Keratinocyte (primary cell): Measurements from ENCODE around the gene A2ML1. TPM values are rescaled to one million over a fixed set of nuclear protein-coding genes. Genes with fewer than 3 reads are reported as not detected.

Experiments
- DNase-seq: peaks from one replicate; pipeline ENCODE4 v3.0.0-alpha.2; 2011; ENCODE audit warnings: low read depth, missing footprints, low spot score
- FAIRE-seq: peaks from 2 replicates; lab custom pipeline; 2011; peaks lifted over from hg19 to GRCh38; lab: Jason Lieb, UNC
- H2AFZ ChIP-seq: 2 replicates; pipeline ENCODE4 v1.6.0; 2012; ENCODE audit warnings: low read length, control low read depth, inconsistent platforms; ENCODE audit not compliant: control insufficient read depth
- H3K27ac ChIP-seq: 2 replicates; pipeline ENCODE4 v1.5.1; 2011; ENCODE audit warnings: low read length; ENCODE audit not compliant: control insufficient read depth, insufficient read depth
- H3K27me3 ChIP-seq: 3 replicates; pipeline ENCODE4 v1.6.0; 2011; ENCODE audit warnings: low read length; ENCODE audit not compliant: control insufficient read depth, insufficient read depth; ENCODE audit errors: extremely low read depth
- H3K36me3 ChIP-seq, 2 experiments: 2 replicates in 1 of 2; 3 replicates in 1 of 2; pipeline ENCODE4 v1.5.1; 2011; ENCODE audit warnings: low read length in 2 of 2, mild to moderate bottlenecking in 1 of 2; ENCODE audit not compliant: control insufficient read depth in 2 of 2, insufficient read depth in 2 of 2; ENCODE audit errors: extremely low read depth in 1 of 2
- H3K4me1 ChIP-seq: 3 replicates; pipeline ENCODE4 v1.5.1; 2011; ENCODE audit warnings: low read length; ENCODE audit not compliant: control insufficient read depth, insufficient read depth; ENCODE audit errors: extremely low read depth
- H3K4me2 ChIP-seq: 3 replicates; pipeline ENCODE4 v1.6.0; 2011; ENCODE audit warnings: low read depth, low read length; ENCODE audit not compliant: control insufficient read depth, insufficient read depth; ENCODE audit errors: extremely low read depth
- H3K4me3 ChIP-seq, 3 experiments: fragments of 200-600 bp in 1 of 3; sonication (generic) in 1 of 3; 2 replicates in 2 of 3; 3 replicates in 1 of 3; pipeline ENCODE4 v1.5.1; 2011 to 2016; ENCODE audit warnings: low read length in 3 of 3, mild to moderate bottlenecking in 3 of 3, control low read depth in 2 of 3, inconsistent platforms in 1 of 3, low read depth in 1 of 3, mixed read lengths in 1 of 3, mixed run types in 1 of 3, moderate library complexity in 1 of 3; ENCODE audit not compliant: control insufficient read depth in 2 of 3, insufficient read depth in 2 of 3; ENCODE audit errors: extremely low read depth in 1 of 3
- H3K79me2 ChIP-seq: 2 replicates; pipeline ENCODE4 v1.6.0; 2012; ENCODE audit warnings: low read length; ENCODE audit not compliant: control insufficient read depth, insufficient read depth
- H3K9ac ChIP-seq: 3 replicates; pipeline ENCODE4 v1.6.0; 2011; ENCODE audit warnings: low read length; ENCODE audit not compliant: control insufficient read depth, insufficient read depth; ENCODE audit errors: extremely low read depth
- H3K9me1 ChIP-seq: 3 replicates; pipeline ENCODE4 v1.6.0; 2011; ENCODE audit warnings: low read length; ENCODE audit not compliant: control insufficient read depth, insufficient read depth; ENCODE audit errors: extremely low read depth
- H3K9me3 ChIP-seq: 2 replicates; pipeline ENCODE4 v1.5.1; 2012; ENCODE audit warnings: low read depth, low read length; ENCODE audit not compliant: control insufficient read depth
- H4K20me1 ChIP-seq: 3 replicates; pipeline ENCODE4 v1.6.0; 2011; ENCODE audit warnings: low read length; ENCODE audit not compliant: control insufficient read depth, insufficient read depth; ENCODE audit errors: extremely low read depth
- EZH2 ChIP-seq: IDR thresholded peaks from one replicate; pipeline ENCODE4 v1.6.1; 2012; ENCODE audit warnings: inconsistent platforms, mild to moderate bottlenecking, low read length, moderate library complexity
- dilution Hi-C: fragments of 300-500 bp; cut with MboI; formaldehyde crosslinking; loops from one replicate; pipeline ENCODE4 v1.7.0; 2020; ENCODE audit warnings: low sequenced_read_pairs; ENCODE audit not compliant: extremely low pct_ligation_motif_present
- polyA plus RNA-seq, 5 experiments: library from polyadenylated mRNA; depleted of rRNA in 3 of 5; stranded (reverse) in 3 of 5; stranded (forward) in 1 of 5; unstranded in 1 of 5; fragments of >200 nt; gene quantifications; 1 replicate in 1 of 5; 2 replicates in 3 of 5; 3 replicates in 1 of 5; pipeline versions ENCODE4 v1.2.1 to v1.2.3, GENCODE V29; 2011 to 2012; ENCODE audit warnings: missing spikeins in 2 of 5, low read depth in 1 of 5, low replicate concordance in 1 of 5
- TF ChIP-seq, protein P1 (sequence below), 3 experiments: IDR thresholded peaks in 1 of 3; conservative IDR thresholded peaks in 1 of 3; optimal IDR thresholded peaks in 1 of 3; 2 replicates in 2 of 3; 3 replicates in 1 of 3; pipeline versions ENCODE3 to v1.5.1; 2011; ENCODE audit warnings: low read length in 3 of 3, mild to moderate bottlenecking in 3 of 3, moderate library complexity in 2 of 3, control low read depth in 1 of 3, inconsistent platforms in 1 of 3; ENCODE audit not compliant: insufficient read depth in 2 of 3; ENCODE audit errors: extremely low read depth in 1 of 3

The A2ML1 gene
- polyA plus RNA-seq, 1 donor (not counting 4 experiments of a cell fraction or from before 2014, with no cell fraction given) = 81.1 TPM

DNA sequence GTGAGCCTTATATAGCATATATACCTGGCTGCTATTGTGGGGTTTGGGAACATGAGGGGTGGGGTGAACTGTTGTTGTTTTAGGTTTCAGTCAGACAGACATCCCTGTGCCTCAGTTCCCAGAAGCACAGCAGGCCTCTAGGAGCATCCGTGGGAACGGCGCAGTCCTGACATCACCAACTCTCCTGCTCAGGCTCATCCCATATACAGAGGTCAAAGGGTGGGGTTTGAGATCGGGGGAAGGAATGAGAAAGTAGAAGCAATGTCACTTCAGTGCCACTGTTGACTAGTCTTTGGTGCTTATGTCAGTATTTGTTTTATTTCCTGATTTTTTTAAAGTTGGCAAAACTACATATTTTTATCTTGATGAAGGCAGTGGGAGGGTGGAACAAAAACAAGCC lies 43.1 kb upstream of the A2ML1 start:
- H3K79me2 ChIP-seq = no peaks in the 10 kb centered on the region
- no peak overlapping the region for H3K27ac ChIP-seq
- no peak for DNase-seq
- H3K9ac ChIP-seq = no peak overlapping the region
- H3K27me3 ChIP-seq = no peaks in the 10 kb centered on the region
- H3K4me3 ChIP-seq = no peak overlapping the region
- peaks cover 1 to 3% of the 10 kb centered on the region in 2 experiments for H3K36me3 ChIP-seq
- no peaks in the 10 kb centered on the region for H4K20me1 ChIP-seq
- no peak overlapping the region for H2AFZ ChIP-seq
- no peak for TF ChIP-seq EZH2
- TF ChIP-seq, protein P1, sequence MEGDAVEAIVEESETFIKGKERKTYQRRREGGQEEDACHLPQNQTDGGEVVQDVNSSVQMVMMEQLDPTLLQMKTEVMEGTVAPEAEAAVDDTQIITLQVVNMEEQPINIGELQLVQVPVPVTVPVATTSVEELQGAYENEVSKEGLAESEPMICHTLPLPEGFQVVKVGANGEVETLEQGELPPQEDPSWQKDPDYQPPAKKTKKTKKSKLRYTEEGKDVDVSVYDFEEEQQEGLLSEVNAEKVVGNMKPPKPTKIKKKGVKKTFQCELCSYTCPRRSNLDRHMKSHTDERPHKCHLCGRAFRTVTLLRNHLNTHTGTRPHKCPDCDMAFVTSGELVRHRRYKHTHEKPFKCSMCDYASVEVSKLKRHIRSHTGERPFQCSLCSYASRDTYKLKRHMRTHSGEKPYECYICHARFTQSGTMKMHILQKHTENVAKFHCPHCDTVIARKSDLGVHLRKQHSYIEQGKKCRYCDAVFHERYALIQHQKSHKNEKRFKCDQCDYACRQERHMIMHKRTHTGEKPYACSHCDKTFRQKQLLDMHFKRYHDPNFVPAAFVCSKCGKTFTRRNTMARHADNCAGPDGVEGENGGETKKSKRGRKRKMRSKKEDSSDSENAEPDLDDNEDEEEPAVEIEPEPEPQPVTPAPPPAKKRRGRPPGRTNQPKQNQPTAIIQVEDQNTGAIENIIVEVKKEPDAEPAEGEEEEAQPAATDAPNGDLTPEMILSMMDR (optimal IDR thresholded peaks at IDR 0.05 in 1 of 3, IDR thresholded peaks at IDR 0.05 in 1 of 3, conservative IDR thresholded peaks at IDR 0.05 in 1 of 3; ENCODE audit: extremely low read depth in 1 of 3, insufficient read depth in 2 of 3, low read length in 3 of 3) = no peak
- H3K4me1 ChIP-seq = no peaks in the 10 kb centered on the region
- H3K9me3 ChIP-seq = no peaks in the 10 kb centered on the region
- H3K4me2 ChIP-seq = no peak overlapping the region
- dilution Hi-C loops = no loop called here
- FAIRE-seq = no peak
- H3K9me1 ChIP-seq = no peaks in the 10 kb centered on the region

DNA sequence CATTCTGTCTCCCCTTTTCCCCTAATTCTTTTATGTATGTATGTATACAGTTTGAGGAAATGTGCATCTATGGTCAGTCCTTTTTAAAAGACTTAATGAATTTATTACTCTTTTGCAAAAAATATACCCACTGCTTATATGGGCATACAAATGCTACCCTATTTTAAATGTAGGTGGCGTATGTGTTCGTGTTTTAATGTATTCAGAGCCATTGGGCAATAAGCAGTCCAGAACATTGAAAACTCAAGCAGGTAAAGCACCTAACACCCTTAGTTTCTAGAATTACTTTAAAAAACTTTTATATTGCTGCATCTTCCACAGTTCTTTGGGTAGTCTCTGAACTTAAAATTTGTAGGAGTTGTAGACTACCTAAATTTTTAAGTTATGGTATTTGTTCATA lies 42.6 kb upstream of the A2ML1 start:
- no peaks in the 10 kb centered on the region for H3K27me3 ChIP-seq
- no peak for DNase-seq
- H3K36me3 ChIP-seq = peaks cover 1 to 3% of the 10 kb centered on the region in 2 experiments
- no peak overlapping the region for H3K27ac ChIP-seq
- FAIRE-seq = no peak
- H3K4me1 ChIP-seq = no peaks in the 10 kb centered on the region
- TF ChIP-seq, protein P1 (optimal IDR thresholded peaks at IDR 0.05 in 1 of 3, IDR thresholded peaks at IDR 0.05 in 1 of 3, conservative IDR thresholded peaks at IDR 0.05 in 1 of 3; ENCODE audit: extremely low read depth in 1 of 3, insufficient read depth in 2 of 3, low read length in 3 of 3) = no peak
- no peak for TF ChIP-seq EZH2
- H4K20me1 ChIP-seq = no peaks in the 10 kb centered on the region
- H2AFZ ChIP-seq = no peak overlapping the region
- H3K79me2 ChIP-seq = no peaks in the 10 kb centered on the region
- H3K9me3 ChIP-seq = no peaks in the 10 kb centered on the region
- no peak overlapping the region for H3K4me3 ChIP-seq
- H3K4me2 ChIP-seq = no peak overlapping the region
- dilution Hi-C loops = no loop called here
- no peaks in the 10 kb centered on the region for H3K9me1 ChIP-seq
- no peak overlapping the region for H3K9ac ChIP-seq
